LNCAP (cell line): ENCODE results near the gene MCRS1.

Experiments used
- TF ChIP-seq, protein P1 (sequence below): fragments of 450-650 bp; IDR thresholded peaks from 2 replicates; pipeline ENCODE4 v1.5.1; 2017; ENCODE audit warnings: mild to moderate bottlenecking

MCRS1 gene

DNA sequence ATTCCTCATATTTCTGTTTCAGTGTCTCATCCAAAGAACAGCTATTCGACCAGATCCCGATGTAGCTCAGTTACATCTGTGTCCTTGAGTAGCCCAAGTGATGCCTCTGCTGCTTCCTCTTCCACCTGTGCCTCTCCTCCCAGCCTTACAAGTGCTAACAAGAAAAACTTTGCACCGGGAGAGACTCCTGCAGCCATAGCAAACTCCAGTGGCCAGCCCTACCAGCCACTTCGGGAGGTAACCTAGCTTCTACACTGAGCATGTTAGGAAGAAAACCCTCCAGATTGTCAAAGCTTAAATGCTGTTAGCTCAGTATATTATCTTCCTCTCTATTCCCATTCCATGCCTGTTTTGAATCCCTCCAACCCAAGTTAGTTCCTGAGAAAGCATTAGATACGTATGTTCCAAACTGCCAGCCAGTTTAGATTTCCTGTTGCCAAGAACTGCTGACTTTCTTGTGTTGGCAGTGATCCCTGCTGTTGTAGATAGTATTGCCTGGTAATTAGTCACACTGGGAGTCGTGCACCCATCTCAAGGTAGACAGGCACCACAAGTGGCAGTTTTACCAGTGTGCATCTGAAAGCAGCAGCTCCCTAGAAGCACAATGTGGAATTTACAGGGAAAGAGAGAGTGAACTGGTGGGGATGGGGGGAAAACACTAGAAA is 43.1 kb downstream of the MCRS1 start:
- TF ChIP-seq, protein P1, sequence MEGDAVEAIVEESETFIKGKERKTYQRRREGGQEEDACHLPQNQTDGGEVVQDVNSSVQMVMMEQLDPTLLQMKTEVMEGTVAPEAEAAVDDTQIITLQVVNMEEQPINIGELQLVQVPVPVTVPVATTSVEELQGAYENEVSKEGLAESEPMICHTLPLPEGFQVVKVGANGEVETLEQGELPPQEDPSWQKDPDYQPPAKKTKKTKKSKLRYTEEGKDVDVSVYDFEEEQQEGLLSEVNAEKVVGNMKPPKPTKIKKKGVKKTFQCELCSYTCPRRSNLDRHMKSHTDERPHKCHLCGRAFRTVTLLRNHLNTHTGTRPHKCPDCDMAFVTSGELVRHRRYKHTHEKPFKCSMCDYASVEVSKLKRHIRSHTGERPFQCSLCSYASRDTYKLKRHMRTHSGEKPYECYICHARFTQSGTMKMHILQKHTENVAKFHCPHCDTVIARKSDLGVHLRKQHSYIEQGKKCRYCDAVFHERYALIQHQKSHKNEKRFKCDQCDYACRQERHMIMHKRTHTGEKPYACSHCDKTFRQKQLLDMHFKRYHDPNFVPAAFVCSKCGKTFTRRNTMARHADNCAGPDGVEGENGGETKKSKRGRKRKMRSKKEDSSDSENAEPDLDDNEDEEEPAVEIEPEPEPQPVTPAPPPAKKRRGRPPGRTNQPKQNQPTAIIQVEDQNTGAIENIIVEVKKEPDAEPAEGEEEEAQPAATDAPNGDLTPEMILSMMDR = no peak

DNA sequence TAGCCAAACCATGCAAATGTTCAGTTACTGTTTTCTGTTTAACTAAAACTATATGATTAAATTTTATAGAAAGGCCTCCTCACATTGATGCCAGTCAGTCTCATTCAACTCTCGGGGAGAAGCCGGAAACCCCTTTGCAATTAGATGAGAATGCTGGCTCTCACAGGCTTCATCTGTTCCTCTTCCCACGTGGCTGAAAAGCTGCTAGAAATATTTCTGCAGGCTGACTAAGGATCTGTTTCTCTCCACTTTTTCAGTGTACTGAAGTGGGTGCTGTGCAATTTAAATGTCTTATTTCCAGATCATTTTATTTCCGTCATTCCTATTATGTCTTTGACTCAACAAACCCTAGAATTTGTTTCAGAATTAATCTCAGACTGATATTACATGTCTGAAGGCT is 46.6 kb downstream of the MCRS1 start:
- TF ChIP-seq, protein P1 = no peak

DNA sequence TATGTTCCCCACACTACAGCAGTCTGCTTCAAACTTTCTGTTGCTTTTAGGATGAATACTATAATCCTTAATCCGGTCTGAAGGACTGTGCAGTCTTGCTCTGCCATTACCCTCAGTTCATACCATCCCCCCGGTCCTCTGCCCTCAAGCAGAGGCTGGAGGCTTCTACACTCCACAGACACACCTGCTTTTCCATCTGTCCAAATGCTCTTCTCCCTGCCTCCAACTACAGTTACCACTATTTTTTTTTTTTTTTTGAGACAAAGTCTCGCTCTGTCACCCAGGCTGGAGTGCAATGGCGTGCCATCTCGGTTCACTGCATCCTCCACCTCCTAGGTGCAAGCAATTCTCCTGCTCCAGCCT is 48.4 kb downstream of the MCRS1 start:
- TF ChIP-seq, protein P1 = no peak

DNA sequence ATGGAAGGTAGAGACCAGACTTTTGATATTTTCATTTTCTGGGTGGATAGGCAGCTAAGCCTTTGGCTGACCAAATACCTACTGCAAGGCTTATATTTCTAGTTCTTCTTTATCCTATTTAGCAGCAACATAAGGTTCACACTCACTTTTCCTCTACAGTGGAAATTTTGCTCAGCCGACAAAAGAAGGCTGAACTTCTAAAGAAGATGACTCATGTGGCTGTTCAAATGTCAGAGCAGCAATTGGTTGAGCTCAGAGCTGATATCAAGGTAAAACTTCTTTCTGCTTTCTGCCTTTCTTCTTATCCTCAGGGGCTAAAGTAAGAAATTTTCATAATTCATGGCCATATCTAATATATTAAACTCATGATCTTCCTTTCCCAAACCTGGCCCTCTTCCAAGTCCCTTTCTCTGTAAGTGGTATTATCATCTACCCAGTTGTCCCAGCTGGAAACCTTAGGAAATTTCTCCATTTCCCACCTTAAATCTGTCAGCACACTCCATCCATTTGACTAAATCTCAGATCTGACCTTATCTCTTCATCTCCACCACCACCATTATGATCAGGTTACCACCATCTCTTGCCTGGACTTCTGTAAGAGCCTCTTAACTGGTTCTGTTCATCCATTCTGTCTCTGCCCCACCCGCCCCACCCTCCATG is 48.9 kb downstream of the MCRS1 start:
- TF ChIP-seq, protein P1 = no peak

DNA sequence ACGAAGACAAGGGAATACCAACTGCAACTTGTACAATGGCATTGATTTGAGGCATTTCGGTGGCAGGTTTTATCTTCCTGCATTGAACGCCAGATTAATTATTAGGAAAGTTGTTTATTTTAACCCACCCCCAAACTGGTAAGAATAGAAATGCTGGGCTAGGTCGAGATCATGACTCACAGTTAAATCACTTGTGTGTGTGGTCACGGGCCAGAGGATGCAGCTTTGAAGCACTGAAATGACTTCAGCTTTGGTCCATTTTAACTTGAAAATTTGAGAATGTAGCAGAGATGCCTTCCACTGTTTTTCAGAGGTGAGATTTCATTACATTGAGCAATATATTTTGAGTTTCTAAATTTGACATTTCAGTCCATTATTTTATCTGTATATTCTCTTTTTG is 52.7 kb downstream of the MCRS1 start:
- TF ChIP-seq, protein P1 = no peak

DNA sequence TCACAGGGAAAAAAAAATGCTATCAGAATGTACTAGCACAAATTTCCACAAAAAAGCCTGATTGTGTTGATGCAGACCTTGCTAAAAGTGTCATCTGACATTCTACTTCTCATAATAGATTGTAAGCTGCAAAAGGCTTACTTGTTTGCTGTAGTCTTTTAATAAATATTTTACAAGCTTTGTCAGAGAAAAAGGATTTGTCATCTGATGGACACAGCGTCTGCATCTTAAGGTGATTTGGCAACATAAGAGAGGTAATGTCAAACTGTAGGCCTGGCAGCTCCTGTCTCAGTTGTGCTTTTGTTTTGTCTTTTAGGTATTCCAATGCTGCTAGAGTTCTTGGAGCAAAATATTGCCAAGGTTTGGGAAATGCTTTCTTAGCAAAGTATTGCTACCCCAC is 55.4 kb downstream of the MCRS1 start:
- TF ChIP-seq, protein P1 = no peak

DNA sequence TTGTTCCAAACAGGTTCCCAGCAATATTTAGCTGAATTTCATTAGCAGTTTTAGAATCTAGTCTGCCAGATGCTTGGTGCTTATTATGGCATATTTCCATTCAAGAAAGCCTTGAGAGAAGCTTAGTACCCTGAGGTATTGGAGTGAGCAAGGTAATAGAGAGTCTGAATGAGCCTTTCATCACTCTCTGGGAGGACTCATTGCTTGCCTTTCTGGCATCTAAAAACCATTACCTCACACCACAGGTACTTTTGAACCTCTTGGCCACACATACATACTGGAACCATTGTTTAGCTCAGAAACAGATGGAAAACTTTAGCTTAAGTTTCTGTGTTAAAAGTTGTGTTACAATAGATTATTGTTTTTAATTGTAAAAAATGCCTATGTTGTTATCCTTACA is 56.5 kb downstream of the MCRS1 start:
- TF ChIP-seq, protein P1 = no peak
